Mononuclear cell (primary cell): ENCODE results near the gene APOA1. TPM values are rescaled to one million over a fixed set of nuclear protein-coding genes. Genes with fewer than 3 reads are reported as not detected.
"Not testable (repeated sequence)": the region's sequence is repeated elsewhere in the genome, so short reads cannot be mapped to it uniquely, and the experiment has no call there.

Experiments
- H3K27me3 ChIP-seq: 2 replicates; pipeline ENCODE4 v1.6.0; 2011; ENCODE audit warnings: low read length, control low read depth; ENCODE audit not compliant: insufficient read depth
- H3K4me1 ChIP-seq: 2 replicates; pipeline ENCODE4 v1.5.1; 2011; ENCODE audit warnings: mild to moderate bottlenecking, low read length, control low read depth; ENCODE audit not compliant: insufficient read depth
- H3K4me3 ChIP-seq: 2 replicates; pipeline ENCODE4 v1.5.1; 2011; ENCODE audit warnings: mild to moderate bottlenecking, low read length, moderate library complexity
- H3K9me3 ChIP-seq: 2 replicates; pipeline ENCODE4 v1.5.1; 2011; ENCODE audit warnings: low read depth, mild to moderate bottlenecking, control low read depth, low read length
- total RNA-seq: library from RNA; depleted of rRNA; stranded (reverse); fragments of >200 nt; gene quantifications from one replicate; pipeline ENCODE4 v1.2.3, GENCODE V29; 2012

The APOA1 gene
- total RNA-seq, 1 donor, result 0.31 TPM

- Histone ChIP-seq H3K4me3 (no peak overlapping the region), H3K27me3 (no peaks in the 10 kb centered on the region), H3K9me3 (no peaks in the 10 kb centered on the region), H3K4me1 (peaks cover 46% of the 10 kb centered on the region)
These were observed 12.1 kb upstream of the APOA1 start for GRCh38 chr11:116849486-116849885.

- H3K27me3 ChIP-seq, result no peaks in the 10 kb centered on the region
- no peak overlapping the region for H3K4me3 ChIP-seq
- peaks cover 42% of the 10 kb centered on the region for H3K4me1 ChIP-seq
- H3K9me3 ChIP-seq, result no peaks in the 10 kb centered on the region
These were observed 11.6 kb upstream of the APOA1 start for GRCh38 chr11:116849060-116849459.

- no peak overlapping the region for H3K4me3 ChIP-seq
These were observed 10.2 kb upstream of the APOA1 start for GRCh38 chr11:116847612-116848011.

GRCh38 chr11:116844722-116845121 lies 7.3 kb upstream of the APOA1 start:
- no peaks in the 10 kb centered on the region for H3K9me3 ChIP-seq
- peaks cover under 1% of the 10 kb centered on the region for H3K4me1 ChIP-seq
- no peak overlapping the region for H3K4me3 ChIP-seq
- no peaks in the 10 kb centered on the region for H3K27me3 ChIP-seq

More at GRCh38 chr11:116847612-116848011, 10.2 kb upstream of the APOA1 start:
- Histone ChIP-seq H3K4me1 (peaks cover 28% of the 10 kb centered on the region), H3K27me3 (no peaks in the 10 kb centered on the region), H3K9me3 (no peaks in the 10 kb centered on the region)

DNA sequence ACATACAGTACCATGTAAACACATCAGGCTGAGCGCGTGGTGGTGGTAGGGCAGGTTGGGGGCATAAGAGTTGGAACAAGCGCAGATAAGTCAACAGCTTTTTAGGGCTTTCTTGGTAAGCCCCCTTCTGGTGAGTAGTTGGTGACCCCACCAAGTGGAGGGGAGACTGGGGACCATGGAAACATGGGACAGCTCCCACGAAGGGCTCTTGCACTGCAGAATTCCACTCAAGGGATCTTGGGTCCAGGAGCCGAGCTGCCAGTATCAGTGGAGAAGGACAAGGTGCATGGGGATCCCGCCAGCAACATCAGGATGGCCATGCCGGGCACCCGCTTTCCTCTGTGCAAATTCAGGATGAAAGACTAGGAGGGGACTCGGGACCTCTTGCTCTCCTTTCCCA lies 6.2 kb upstream of the APOA1 start:
- H3K4me1 ChIP-seq, result no peaks in the 10 kb centered on the region
- no peaks in the 10 kb centered on the region for H3K9me3 ChIP-seq
- H3K27me3 ChIP-seq, result no peaks in the 10 kb centered on the region
- H3K4me3 ChIP-seq, result no peak overlapping the region

GRCh38 chr11:116842909-116843308 lies 5.5 kb upstream of the APOA1 start:
- H3K4me1 ChIP-seq, result no peaks in the 10 kb centered on the region

GRCh38 chr11:116842117-116842516 lies 4.7 kb upstream of the APOA1 start:
- Histone ChIP-seq H3K27me3 (no peaks in the 10 kb centered on the region), H3K4me3 (no peak overlapping the region), H3K9me3 (no peaks in the 10 kb centered on the region), H3K4me1 (no peaks in the 10 kb centered on the region)

More at GRCh38 chr11:116842909-116843308, 5.5 kb upstream of the APOA1 start:
- no peaks in the 10 kb centered on the region for H3K27me3 ChIP-seq
- no peak overlapping the region for H3K4me3 ChIP-seq
- H3K9me3 ChIP-seq, result no peaks in the 10 kb centered on the region

GRCh38 chr11:116840746-116841296 lies 3.4 kb upstream of the APOA1 start:
- no peak overlapping the region for H3K4me3 ChIP-seq
- H3K4me1 ChIP-seq, result peaks cover 7% of the 10 kb centered on the region
- no peaks in the 10 kb centered on the region for H3K27me3 ChIP-seq
- no peaks in the 10 kb centered on the region for H3K9me3 ChIP-seq

GRCh38 chr11:116840224-116840745 lies 2.9 kb upstream of the APOA1 start:
- no peaks in the 10 kb centered on the region for H3K27me3 ChIP-seq
- no peaks in the 10 kb centered on the region for H3K9me3 ChIP-seq
- peaks cover 12% of the 10 kb centered on the region for H3K4me1 ChIP-seq
- H3K4me3 ChIP-seq, result no peak overlapping the region

- Histone ChIP-seq H3K27me3 (no peaks in the 10 kb centered on the region), H3K9me3 (no peaks in the 10 kb centered on the region), H3K4me3 (no peak overlapping the region), H3K4me1 (peaks cover 18% of the 10 kb centered on the region)
These were observed 1.1 kb upstream of the APOA1 start for GRCh38 chr11:116838321-116839084.

GRCh38 chr11:116836632-116836991 lies 810 bp downstream of the APOA1 start:
- Histone ChIP-seq H3K4me1 (peaks cover 18% of the 10 kb centered on the region), H3K4me3 (no peak overlapping the region), H3K27me3 (no peaks in the 10 kb centered on the region), H3K9me3 (no peaks in the 10 kb centered on the region)

DNA sequence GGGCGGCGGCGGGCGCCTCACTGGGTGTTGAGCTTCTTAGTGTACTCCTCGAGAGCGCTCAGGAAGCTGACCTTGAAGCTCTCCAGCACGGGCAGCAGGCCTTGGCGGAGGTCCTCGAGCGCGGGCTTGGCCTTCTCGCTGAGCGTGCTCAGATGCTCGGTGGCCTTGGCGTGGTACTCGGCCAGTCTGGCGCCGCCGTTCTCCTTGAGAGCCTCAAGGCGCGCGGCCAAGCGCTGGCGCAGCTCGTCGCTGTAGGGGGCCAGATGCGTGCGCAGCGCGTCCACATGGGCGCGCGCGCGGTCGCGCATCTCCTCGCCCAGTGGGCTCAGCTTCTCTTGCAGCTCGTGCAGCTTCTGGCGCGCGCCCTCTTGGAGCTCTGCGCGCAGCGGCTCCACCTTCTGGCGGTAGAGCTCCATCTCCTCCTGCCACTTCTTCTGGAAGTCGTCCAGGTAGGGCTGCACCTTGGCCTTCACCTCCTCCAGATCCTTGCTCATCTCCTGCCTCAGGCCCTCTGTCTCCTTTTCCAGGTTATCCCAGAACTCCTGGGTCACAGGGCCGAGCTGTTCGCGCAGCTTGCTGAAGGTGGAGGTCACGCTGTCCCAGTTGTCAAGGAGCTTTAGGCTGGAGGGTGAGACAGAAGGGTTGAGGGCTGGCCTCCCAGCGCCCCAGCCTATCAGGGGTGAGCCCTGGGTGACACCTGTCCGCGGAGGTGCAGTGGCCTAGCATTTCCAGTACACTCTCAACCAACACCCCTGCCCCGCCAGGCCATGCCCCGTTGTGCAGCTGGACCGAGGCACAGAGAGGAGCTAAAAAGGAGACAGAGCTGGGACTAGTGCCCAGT lies 1.4 kb downstream of the APOA1 start:
- Histone ChIP-seq H3K9me3 (no peaks in the 10 kb centered on the region), H3K4me1 (peaks cover 18% of the 10 kb centered on the region), H3K27me3 (no peaks in the 10 kb centered on the region), H3K4me3 (peak overlapping the region; percentile 23)

- Histone ChIP-seq H3K4me3 (peak overlapping the region; percentile 23), H3K4me1 (peaks cover 18% of the 10 kb centered on the region), H3K27me3 (no peaks in the 10 kb centered on the region), H3K9me3 (no peaks in the 10 kb centered on the region)
These were observed 2.2 kb downstream of the APOA1 start for GRCh38 chr11:116835042-116835772.

DNA sequence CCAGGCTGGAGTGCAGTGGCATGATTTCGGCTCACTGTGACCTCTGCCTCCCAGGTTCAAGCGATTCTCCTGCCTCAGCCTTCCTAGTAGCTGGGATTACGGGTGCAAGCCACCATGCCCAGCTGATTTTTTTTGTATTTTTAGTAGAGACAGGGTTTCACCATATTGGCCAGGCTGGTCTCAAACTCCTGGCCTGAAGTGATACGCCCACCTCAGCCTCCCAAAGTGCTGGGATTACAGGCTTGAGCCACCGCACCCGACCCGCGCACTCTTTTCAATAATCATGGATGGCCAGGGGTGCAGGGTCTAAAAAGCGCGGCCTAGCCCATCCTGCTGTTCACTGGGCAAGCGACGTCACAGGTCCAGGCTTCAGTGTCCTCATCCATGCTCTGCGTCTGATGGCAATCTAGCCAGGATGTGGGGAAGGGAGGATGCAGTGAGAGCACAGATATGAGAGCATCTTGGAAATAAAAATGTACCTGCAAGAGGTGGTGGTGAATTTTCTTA lies 2.8 kb downstream of the APOA1 start:
- H3K27me3 ChIP-seq, H3K9me3 ChIP-seq, H3K4me3 ChIP-seq: not testable (repeated sequence)

More for the DNA sequence above, 2.8 kb downstream of the APOA1 start:
- H3K4me1 ChIP-seq, result peaks cover 18% of the 10 kb centered on the region
